K562 (cell line): ENCODE data around the gene SLC19A3. TPM values are rescaled to one million over a fixed set of nuclear protein-coding genes. Genes with fewer than 3 reads are reported as not detected.
A peak's percentile ranks its signal among the peaks of the same experiment; 100 is the strongest.

Experiments used
- ATAC-seq: fragments of 200-7000 bp; cut with Tn5 transposase; 3 replicates; pipeline ENCODE4 v1.9.1; 2020; ENCODE audit warnings: moderate library complexity
- BruUV-seq: library from RNA; stranded (reverse); fragments of 400-500 nt; replicated peaks from 2 replicates; lab custom pipeline; 2021; lab: Mats Ljungman, UMichigan
- CTCF ChIA-PET: fragments of 300-600 bp; formaldehyde crosslinking; extraction: SDS; loops from one replicate; lab custom pipeline; 2021; ENCODE audit warnings: low intra/inter-chr PET ratio; lab: Yijun Ruan, JAX
- POLR2A ChIA-PET: fragments of 300-600, 350-650 bp; sonication (Branson Sonifier 250); formaldehyde crosslinking; extraction: SDS; loops from one replicate; lab custom pipeline; 2021; ENCODE audit warnings: antibody characterized with exemption, inconsistent platforms; lab: Yijun Ruan, JAX
- DNase-seq, 4 experiments: peaks; one replicate each; pipeline versions ENCODE4 v3.0.0 to v3.0.0-alpha.2; 2011 to 2018; ENCODE audit warnings: low spot score in 3 of 4, mixed read lengths in 3 of 4; ENCODE audit errors: extremely low read depth in 1 of 4
- FAIRE-seq: peaks from 2 replicates; lab custom pipeline; 2011; peaks lifted over from hg19 to GRCh38; lab: Jason Lieb, UNC
- H2AFZ ChIP-seq: 2 replicates; pipeline ENCODE4 v1.6.0; 2011; ENCODE audit warnings: low read depth, low read length, control low read depth, inconsistent platforms
- H3K27ac ChIP-seq: fragments of 200-600 bp; 3 replicates; pipeline ENCODE4 v1.8.0; 2011; ENCODE audit warnings: low read depth, mild to moderate bottlenecking, control low read depth, inconsistent platforms, low read length, moderate library complexity, mixed read lengths; ENCODE audit errors: extremely low read depth
- H3K27me3 ChIP-seq, 2 experiments: fragments of 300-600 bp in 1 of 2; 2 replicates in 1 of 2; 3 replicates in 1 of 2; pipeline versions ENCODE4 v1.6.0 to v1.8.0; 2011; ENCODE audit warnings: inconsistent platforms in 2 of 2, low read length in 2 of 2, mild to moderate bottlenecking in 1 of 2, mixed read lengths in 1 of 2, moderate library complexity in 1 of 2; ENCODE audit not compliant: control insufficient read depth in 2 of 2, insufficient read depth in 2 of 2
- H3K36me3 ChIP-seq: fragments of 300-600 bp; 3 replicates; pipeline ENCODE4 v1.8.0; 2011; ENCODE audit warnings: mild to moderate bottlenecking, low read length, inconsistent platforms; ENCODE audit not compliant: control insufficient read depth, insufficient read depth
- H3K4me1 ChIP-seq, 2 experiments: fragments of 200-600 bp in 1 of 2; replicated peaks in 1 of 2; 2 replicates in 1 of 2; 3 replicates in 1 of 2; pipeline versions ENCODE4 v1.5.1 to v1.8.0; 2011; ENCODE audit warnings: inconsistent platforms in 2 of 2, low read length in 2 of 2, mild to moderate bottlenecking in 1 of 2, mixed read lengths in 1 of 2, moderate library complexity in 1 of 2; ENCODE audit not compliant: control insufficient read depth in 2 of 2, insufficient read depth in 2 of 2
- H3K4me2 ChIP-seq: 2 replicates; pipeline ENCODE4 v1.6.1; 2011; ENCODE audit warnings: low read length, control low read depth, inconsistent platforms, mixed read lengths; ENCODE audit not compliant: insufficient read depth
- H3K4me3 ChIP-seq: fragments of 200-600 bp; sonication (generic), shearing (Covaris generic); 2 replicates; pipeline ENCODE4 v1.5.1; 2016; ENCODE audit warnings: control low read depth, inconsistent platforms
- H3K79me2 ChIP-seq: fragments of 200-600 bp; 3 replicates; pipeline ENCODE4 v1.8.0; 2011; ENCODE audit warnings: low read length, inconsistent platforms; ENCODE audit not compliant: control insufficient read depth, insufficient read depth
- H3K9ac ChIP-seq, 2 experiments: 2 replicates each; pipeline versions ENCODE4 v1.6.0 to v1.6.1; 2011; ENCODE audit warnings: low read depth in 2 of 2, low read length in 2 of 2, control low read depth in 1 of 2, inconsistent platforms in 1 of 2, mild to moderate bottlenecking in 1 of 2, mixed read lengths in 1 of 2; ENCODE audit not compliant: insufficient read depth in 1 of 2
- H3K9me1 ChIP-seq: one replicate; pipeline ENCODE4 v1.6.0; 2011; ENCODE audit warnings: inconsistent platforms, mild to moderate bottlenecking, low read length, moderate library complexity; ENCODE audit not compliant: control insufficient read depth, insufficient read depth
- H3K9me3 ChIP-seq: replicated peaks from 2 replicates; pipeline ENCODE4 v1.5.1; 2011; ENCODE audit warnings: low read depth, low read length, inconsistent platforms; ENCODE audit not compliant: control insufficient read depth, insufficient read depth
- H4K20me1 ChIP-seq: replicated peaks from 2 replicates; pipeline ENCODE4 v1.6.1; 2011; ENCODE audit warnings: low read length, inconsistent platforms, mixed read lengths; ENCODE audit not compliant: control insufficient read depth, insufficient read depth
- KDM5B ChIP-seq: fragments of 200-600 bp; sonication (generic); IDR thresholded peaks from 2 replicates; pipeline ENCODE4 v1.6.1; 2012; ENCODE audit warnings: low read depth, mild to moderate bottlenecking, moderate library complexity, low read length, control low read depth, inconsistent platforms; ENCODE audit not compliant: insufficient replicate concordance
- REST ChIP-seq, 2 experiments: fragments of 450-650 bp; formaldehyde crosslinking in 1 of 2; IDR thresholded peaks; 2 replicates each; pipeline versions ENCODE4 v1.4.0 to v1.6.1; 2014 to 2020; ENCODE audit warnings: mild to moderate bottlenecking in 2 of 2, borderline replicate concordance in 1 of 2, low read depth in 1 of 2
- STAG1 ChIP-seq: sonication (generic); formaldehyde crosslinking; IDR thresholded peaks from 2 replicates; pipeline ENCODE4 v1.5.0; 2020; ENCODE audit warnings: missing genetic modification reagents, borderline replicate concordance
- ZNF212 ChIP-seq: fragments of 450-650 bp; formaldehyde crosslinking; IDR thresholded peaks from 2 replicates; pipeline ENCODE4 v1.4.0; 2020; ENCODE audit warnings: mild to moderate bottlenecking
- WGBS: fragments of 100-300 bp; shearing (Covaris generic); methylation state at CpG from one replicate; pipeline ENCODE4 v1.1.6; 2016; ENCODE audit warnings: low coverage, mixed read lengths; ENCODE audit not compliant: insufficient coverage; ENCODE audit errors: missing lambda C conversion rate; 5-methylcytosine and 5-hydroxymethylcytosine counted together
- in situ Hi-C: fragments of 300-500 bp; cut with MboI; formaldehyde crosslinking; loops from 4 replicates; pipeline ENCODE4 v1.15.0; 2018; ENCODE audit warnings: inconsistent platforms, mixed read lengths
- intact Hi-C: fragments of 100-400 bp; cut with micrococcal nuclease; formaldehyde crosslinking; loops from 2 replicates; pipeline ENCODE4 v1.14.2; 2022
- polyA plus RNA-seq, 8 experiments: library from polyadenylated mRNA; depleted of rRNA in 4 of 8; stranded (reverse) in 5 of 8; unstranded in 3 of 8; fragments of >200 nt; fragmentation: Nextera tagmentation in 2 of 8; fragmentation: Illumina TruSeq in 1 of 8; extraction: Ambion mirVana in 2 of 8; extraction: Trizol in 1 of 8; gene quantifications; 2 replicates each; pipeline versions ENCODE4 v1.2.1 to v1.2.3, GENCODE V29; 2011 to 2014; ENCODE audit warnings: inconsistent platforms in 1 of 8, missing spikeins in 1 of 8
- total RNA-seq, 7 experiments: library from RNA; depleted of rRNA in 6 of 7; stranded (reverse); fragments of >200 nt in 6 of 7; fragmentation: Illumina TruSeq in 2 of 7; extraction: Trizol in 2 of 7; gene quantifications; 2 replicates each; pipeline versions ENCODE4 v1.2.1 to v1.2.3, GENCODE V29; 2011 to 2021; ENCODE audit warnings: low replicate concordance in 1 of 7
- TF ChIP-seq, protein P1 (sequence below): fragments of 450-650 bp; formaldehyde crosslinking; IDR thresholded peaks from 2 replicates; pipeline ENCODE4 v1.4.0; 2020; ENCODE audit warnings: mild to moderate bottlenecking, moderate library complexity
- TF ChIP-seq, protein P2 (sequence below): sonication (generic); formaldehyde crosslinking; IDR thresholded peaks from 2 replicates; pipeline ENCODE4 v1.8.0; 2022; ENCODE audit warnings: mild to moderate bottlenecking, missing genetic modification reagents

SLC19A3 gene
- total and polyA plus RNA-seq, 9 of the 15 experiments (the other 6 are each of a cell fraction or from before 2014, with no cell fraction given) = not detected

DNA sequence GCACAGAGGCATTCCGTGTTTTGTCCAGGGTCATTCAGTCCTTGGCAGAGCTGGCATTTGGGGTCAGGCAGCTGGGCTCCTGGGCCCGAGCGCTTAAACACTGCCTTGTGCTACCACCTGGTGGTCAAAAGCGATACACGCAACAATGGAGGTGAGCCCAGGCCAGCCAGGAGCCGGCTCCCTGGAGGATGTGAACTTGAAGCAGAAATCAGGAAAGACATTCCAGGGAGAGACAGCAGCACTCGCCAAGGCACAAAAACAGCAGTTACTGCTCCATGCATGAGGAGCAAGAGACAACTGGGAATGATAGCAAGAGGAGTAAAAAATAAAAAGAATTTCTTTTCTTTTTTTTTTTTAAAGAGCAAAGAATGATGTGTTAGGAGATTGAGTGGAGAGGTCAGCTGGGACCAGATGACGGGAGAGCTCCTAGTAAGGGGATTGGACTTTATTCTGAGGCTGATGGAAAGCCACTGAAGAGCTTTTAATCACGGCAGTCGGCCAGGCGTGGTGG lies 48.6 kb upstream of the SLC19A3 start:
- WGBS = 0% methylated on average over 9 of the region's 11 CpGs
- peak; percentile 57 to 64 (median 59) for DNase-seq
- ATAC-seq = peak; percentile 98
- Histone ChIP-seq H3K4me3 (no peak overlapping the region), H3K9me3 (no peaks in the 10 kb centered on the region), H2AFZ (no peak overlapping the region), H3K27ac (no peak overlapping the region), H3K27me3 (peaks cover 0 to 10% of the 10 kb centered on the region in 2 experiments; a peak in 2 of 5 replicates), H3K9ac (no peak overlapping the region), H3K4me2 (no peak overlapping the region), H3K4me1 (peaks cover 0 to 4% of the 10 kb centered on the region in 2 experiments; a peak in 1 of 5 replicates), H3K9me1 (no peaks in the 10 kb centered on the region), H3K36me3 (no peaks in the 10 kb centered on the region), H4K20me1 (no peaks in the 10 kb centered on the region), H3K79me2 (no peaks in the 10 kb centered on the region)
- ChIA-PET CTCF (interaction anchor here (0.7 to 2.1 kb wide), 4 partner anchors 287 to 637 kb away, joined by 4 to 10 read pairs (median 7); no protein-coding TSS in a partner anchor), POLR2A (no interaction called here)
- no TSS peak for BruUV-seq
- in situ Hi-C loops = loop anchor here (10.0 kb wide), 1 partner anchor 362 kb away; no protein-coding TSS in a partner anchor
- FAIRE-seq = peak; percentile 73
- intact Hi-C loops = loop anchor here (1.0 to 5.0 kb wide), 6 partner anchors 108 to 733 kb away; no protein-coding TSS in a partner anchor
- TF ChIP-seq REST (IDR thresholded peaks at IDR 0.05; ENCODE audit: borderline replicate concordance) (peak; percentile 70; the same call in 1 of the 2 replicates), REST (CRISPR knock-in tag; IDR thresholded peaks at IDR 0.05; ENCODE audit: low read depth) (no peak), STAG1 (CRISPR knock-in tag) (peak; percentile 77; the same call in 1 of the 2 replicates), KDM5B (no peak), ZNF212 (CRISPR knock-in tag) (no peak)
- TF ChIP-seq, protein P1, sequence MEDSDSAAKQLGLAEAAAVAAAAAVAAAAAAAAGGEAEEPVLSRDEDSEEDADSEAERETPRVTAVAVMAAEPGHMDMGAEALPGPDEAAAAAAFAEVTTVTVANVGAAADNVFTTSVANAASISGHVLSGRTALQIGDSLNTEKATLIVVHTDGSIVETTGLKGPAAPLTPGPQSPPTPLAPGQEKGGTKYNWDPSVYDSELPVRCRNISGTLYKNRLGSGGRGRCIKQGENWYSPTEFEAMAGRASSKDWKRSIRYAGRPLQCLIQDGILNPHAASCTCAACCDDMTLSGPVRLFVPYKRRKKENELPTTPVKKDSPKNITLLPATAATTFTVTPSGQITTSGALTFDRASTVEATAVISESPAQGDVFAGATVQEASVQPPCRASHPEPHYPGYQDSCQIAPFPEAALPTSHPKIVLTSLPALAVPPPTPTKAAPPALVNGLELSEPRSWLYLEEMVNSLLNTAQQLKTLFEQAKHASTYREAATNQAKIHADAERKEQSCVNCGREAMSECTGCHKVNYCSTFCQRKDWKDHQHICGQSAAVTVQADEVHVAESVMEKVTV = peak; percentile 64
- TF ChIP-seq, protein P2, sequence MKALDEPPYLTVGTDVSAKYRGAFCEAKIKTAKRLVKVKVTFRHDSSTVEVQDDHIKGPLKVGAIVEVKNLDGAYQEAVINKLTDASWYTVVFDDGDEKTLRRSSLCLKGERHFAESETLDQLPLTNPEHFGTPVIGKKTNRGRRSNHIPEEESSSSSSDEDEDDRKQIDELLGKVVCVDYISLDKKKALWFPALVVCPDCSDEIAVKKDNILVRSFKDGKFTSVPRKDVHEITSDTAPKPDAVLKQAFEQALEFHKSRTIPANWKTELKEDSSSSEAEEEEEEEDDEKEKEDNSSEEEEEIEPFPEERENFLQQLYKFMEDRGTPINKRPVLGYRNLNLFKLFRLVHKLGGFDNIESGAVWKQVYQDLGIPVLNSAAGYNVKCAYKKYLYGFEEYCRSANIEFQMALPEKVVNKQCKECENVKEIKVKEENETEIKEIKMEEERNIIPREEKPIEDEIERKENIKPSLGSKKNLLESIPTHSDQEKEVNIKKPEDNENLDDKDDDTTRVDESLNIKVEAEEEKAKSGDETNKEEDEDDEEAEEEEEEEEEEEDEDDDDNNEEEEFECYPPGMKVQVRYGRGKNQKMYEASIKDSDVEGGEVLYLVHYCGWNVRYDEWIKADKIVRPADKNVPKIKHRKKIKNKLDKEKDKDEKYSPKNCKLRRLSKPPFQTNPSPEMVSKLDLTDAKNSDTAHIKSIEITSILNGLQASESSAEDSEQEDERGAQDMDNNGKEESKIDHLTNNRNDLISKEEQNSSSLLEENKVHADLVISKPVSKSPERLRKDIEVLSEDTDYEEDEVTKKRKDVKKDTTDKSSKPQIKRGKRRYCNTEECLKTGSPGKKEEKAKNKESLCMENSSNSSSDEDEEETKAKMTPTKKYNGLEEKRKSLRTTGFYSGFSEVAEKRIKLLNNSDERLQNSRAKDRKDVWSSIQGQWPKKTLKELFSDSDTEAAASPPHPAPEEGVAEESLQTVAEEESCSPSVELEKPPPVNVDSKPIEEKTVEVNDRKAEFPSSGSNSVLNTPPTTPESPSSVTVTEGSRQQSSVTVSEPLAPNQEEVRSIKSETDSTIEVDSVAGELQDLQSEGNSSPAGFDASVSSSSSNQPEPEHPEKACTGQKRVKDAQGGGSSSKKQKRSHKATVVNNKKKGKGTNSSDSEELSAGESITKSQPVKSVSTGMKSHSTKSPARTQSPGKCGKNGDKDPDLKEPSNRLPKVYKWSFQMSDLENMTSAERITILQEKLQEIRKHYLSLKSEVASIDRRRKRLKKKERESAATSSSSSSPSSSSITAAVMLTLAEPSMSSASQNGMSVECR (CRISPR knock-in tag) = no peak
